H1 (cell line): ENCODE results near the gene VPREB1. TPM values are rescaled to one million over a fixed set of nuclear protein-coding genes. Genes with fewer than 3 reads are reported as not detected.

Experiments used
- CTCF ChIA-PET: fragments of 300-600 bp; sonication (Branson Sonifier 250); formaldehyde crosslinking; loops from one replicate; lab custom pipeline; 2021; ENCODE audit not compliant: partially characterized antibody; lab: Charles Lee
- POLR2A ChIA-PET: fragments of 300-600 bp; sonication (Branson Sonifier 250); formaldehyde crosslinking; loops from one replicate; lab custom pipeline; 2021; ENCODE audit warnings: inconsistent platforms; ENCODE audit not compliant: partially characterized antibody; lab: Charles Lee
- DNase-seq, 2 experiments: peaks; one replicate each; pipeline versions ENCODE4 v3.0.0 to v3.0.0-alpha.2; 2010 to 2022; ENCODE audit warnings: low spot score in 2 of 2, low read depth in 1 of 2, mixed read lengths in 1 of 2
- FAIRE-seq: peaks from 2 replicates; lab custom pipeline; 2011; peaks lifted over from hg19 to GRCh38; lab: Jason Lieb, UNC
- H2AFZ ChIP-seq: 2 replicates; pipeline ENCODE4 v1.8.1; 2012; ENCODE audit warnings: low read length, inconsistent platforms
- H2AK5ac ChIP-seq: 2 replicates; pipeline ENCODE4 v1.6.1; 2013; ENCODE audit warnings: low read depth, low read length
- H2BK120ac ChIP-seq: replicated peaks from 2 replicates; pipeline ENCODE3; 2013; ENCODE audit warnings: low read depth, low read length, inconsistent platforms
- H2BK12ac ChIP-seq: 2 replicates; pipeline ENCODE4 v1.6.1; 2013; ENCODE audit warnings: low read depth, low read length
- H2BK15ac ChIP-seq: 2 replicates; pipeline ENCODE4 v1.6.1; 2013; ENCODE audit warnings: low read length
- H2BK20ac ChIP-seq: 2 replicates; pipeline ENCODE4 v1.6.1; 2013; ENCODE audit warnings: low read length
- H2BK5ac ChIP-seq: 2 replicates; pipeline ENCODE4 v1.6.1; 2013; ENCODE audit warnings: low read depth, low read length
- H3K14ac ChIP-seq: 2 replicates; pipeline ENCODE4 v1.6.1; 2013; ENCODE audit warnings: inconsistent platforms; ENCODE audit not compliant: insufficient read length
- H3K18ac ChIP-seq: 2 replicates; pipeline ENCODE4 v1.6.1; 2013; ENCODE audit warnings: low read length; ENCODE audit errors: extremely low read depth
- H3K23ac ChIP-seq: 2 replicates; pipeline ENCODE4 v1.6.1; 2013; ENCODE audit warnings: inconsistent platforms; ENCODE audit not compliant: insufficient read length
- H3K23me2 ChIP-seq: 2 replicates; pipeline ENCODE4 v1.6.1; 2013; ENCODE audit warnings: low read depth, low read length
- H3K27ac ChIP-seq: 2 replicates; pipeline ENCODE4 v1.6.1; 2011; ENCODE audit warnings: low read depth, low read length, inconsistent platforms
- H3K27me3 ChIP-seq, 4 experiments: replicated peaks in 1 of 4; 1 replicate in 1 of 4; 2 replicates in 3 of 4; pipeline versions ENCODE4 v1.6.1 to v1.8.1; 2011 to 2013; ENCODE audit warnings: low read length in 3 of 4, mild to moderate bottlenecking in 3 of 4, inconsistent platforms in 2 of 4, mixed read lengths in 2 of 4, moderate library complexity in 1 of 4; ENCODE audit not compliant: control insufficient read depth in 3 of 4, insufficient read depth in 3 of 4; ENCODE audit errors: extremely low read depth in 1 of 4
- H3K36me3 ChIP-seq, 4 experiments: 2 replicates each; pipeline versions ENCODE4 v1.6.1 to v1.8.1; 2011 to 2013; ENCODE audit warnings: mild to moderate bottlenecking in 4 of 4, low read length in 3 of 4, moderate library complexity in 2 of 4, control low read depth in 1 of 4, inconsistent platforms in 1 of 4; ENCODE audit not compliant: insufficient read depth in 4 of 4, control insufficient read depth in 2 of 4
- H3K4ac ChIP-seq: replicated peaks from 2 replicates; pipeline ENCODE3; 2013; ENCODE audit warnings: low read length, low read depth, mixed read lengths, inconsistent platforms; ENCODE audit not compliant: insufficient read length
- H3K4me1 ChIP-seq, 4 experiments: replicated peaks in 1 of 4; 1 replicate in 1 of 4; 2 replicates in 3 of 4; pipeline versions ENCODE4 v1.6.1 to v1.8.1; 2011 to 2013; ENCODE audit warnings: low read length in 3 of 4, inconsistent platforms in 2 of 4, mixed read lengths in 1 of 4; ENCODE audit not compliant: insufficient read depth in 4 of 4, control insufficient read depth in 3 of 4
- H3K4me2 ChIP-seq, 2 experiments: 2 replicates each; pipeline versions ENCODE4 v1.6.1 to v1.8.1; 2011 to 2013; ENCODE audit warnings: low read depth in 2 of 2, low read length in 2 of 2, control low read depth in 1 of 2, inconsistent platforms in 1 of 2, mild to moderate bottlenecking in 1 of 2; ENCODE audit not compliant: insufficient read depth in 1 of 2
- H3K4me3 ChIP-seq, 4 experiments: fragments of 200-600, 300-600 bp in 1 of 4; sonication (generic), shearing (Covaris generic), sonication (Bioruptor Twin) in 1 of 4; 2 replicates each; pipeline versions ENCODE4 v1.5.1 to v1.8.1; 2011 to 2016; ENCODE audit warnings: low read length in 4 of 4, low read depth in 3 of 4, control low read depth in 2 of 4, inconsistent platforms in 2 of 4, mild to moderate bottlenecking in 2 of 4, mixed read lengths in 1 of 4, moderate library complexity in 1 of 4; ENCODE audit not compliant: insufficient read depth in 2 of 4; ENCODE audit errors: extremely low read depth in 1 of 4
- H3K56ac ChIP-seq: replicated peaks from 2 replicates; pipeline ENCODE3; 2013; ENCODE audit warnings: low read depth, mild to moderate bottlenecking, mixed read lengths, low read length, inconsistent platforms; ENCODE audit not compliant: insufficient read length
- H3K79me1 ChIP-seq: 2 replicates; pipeline ENCODE4 v1.6.1; 2013; ENCODE audit warnings: low read depth, low read length, control low read depth
- H3K79me2 ChIP-seq, 2 experiments: 2 replicates each; pipeline versions ENCODE4 v1.6.1 to v1.8.1; 2012 to 2013; ENCODE audit warnings: low read length in 2 of 2, mild to moderate bottlenecking in 2 of 2, inconsistent platforms in 1 of 2; ENCODE audit not compliant: insufficient read depth in 2 of 2, control insufficient read depth in 1 of 2
- H3K9ac ChIP-seq, 4 experiments: replicated peaks in 1 of 4; 1 replicate in 1 of 4; 2 replicates in 3 of 4; pipeline versions ENCODE4 v1.6.1 to v1.8.1; 2011 to 2013; ENCODE audit warnings: low read depth in 3 of 4, low read length in 3 of 4, control low read depth in 2 of 4, mild to moderate bottlenecking in 2 of 4, moderate library complexity in 2 of 4, inconsistent platforms in 1 of 4; ENCODE audit errors: extremely low read depth in 1 of 4
- H3K9me3 ChIP-seq, 2 experiments: 2 replicates each; pipeline versions ENCODE4 v1.6.1 to v1.8.1; 2012 to 2013; ENCODE audit warnings: mild to moderate bottlenecking in 2 of 2, moderate library complexity in 2 of 2, control low read depth in 1 of 2, inconsistent platforms in 1 of 2, low read depth in 1 of 2, low read length in 1 of 2, mixed read lengths in 1 of 2; ENCODE audit not compliant: insufficient read depth in 2 of 2
- H4K20me1 ChIP-seq, 2 experiments: replicated peaks in 1 of 2; 2 replicates each; pipeline versions ENCODE3 to v1.8.1; 2011 to 2013; ENCODE audit warnings: inconsistent platforms in 2 of 2, low read length in 2 of 2, mild to moderate bottlenecking in 1 of 2; ENCODE audit not compliant: insufficient read depth in 2 of 2, control insufficient read depth in 1 of 2
- H4K5ac ChIP-seq: 2 replicates; pipeline ENCODE4 v1.6.1; 2013; ENCODE audit warnings: low read length, low read depth, mixed read lengths, inconsistent platforms; ENCODE audit not compliant: insufficient read length
- H4K8ac ChIP-seq: 2 replicates; pipeline ENCODE4 v1.8.0; 2013; ENCODE audit warnings: mild to moderate bottlenecking, moderate library complexity, low read length, inconsistent platforms; ENCODE audit not compliant: insufficient read depth; ENCODE audit errors: extremely low read depth
- H4K91ac ChIP-seq: replicated peaks from 2 replicates; pipeline ENCODE3; 2013; ENCODE audit warnings: low read length, mixed read lengths, inconsistent platforms; ENCODE audit not compliant: insufficient read length
- NANOG ChIP-seq: IDR thresholded peaks from 2 replicates; pipeline ENCODE4 v1.6.1; 2011; ENCODE audit warnings: low read length, low read depth, mild to moderate bottlenecking, inconsistent platforms; ENCODE audit not compliant: insufficient read depth, poor library complexity, severe bottlenecking
- SUZ12 ChIP-seq: fragments of 200-600 bp; sonication (generic); IDR thresholded peaks from 2 replicates; pipeline ENCODE4 v1.6.1; 2012; ENCODE audit warnings: mild to moderate bottlenecking, inconsistent platforms, low read length, moderate library complexity, mixed read lengths
- WGBS, 2 experiments: shearing (Covaris generic) in 1 of 2; methylation state at CpG; one replicate each; pipeline versions ENCODE4 v1.1.6 to v1.1.7; 2013 to 2015; ENCODE audit warnings: low lambda C conversion rate in 2 of 2, mixed read lengths in 2 of 2, inconsistent platforms in 1 of 2, low coverage in 1 of 2, missing lambda C conversion rate in 1 of 2; ENCODE audit not compliant: insufficient replicate concordance in 2 of 2, insufficient coverage in 1 of 2, insufficient read length in 1 of 2; ENCODE audit errors: extremely low coverage in 1 of 2, missing lambda C conversion rate in 1 of 2; 5-methylcytosine and 5-hydroxymethylcytosine counted together
- polyA plus RNA-seq, 7 experiments: library from polyadenylated mRNA; depleted of rRNA in 3 of 7; stranded (reverse) in 5 of 7; unstranded in 2 of 7; fragments of >200 nt in 5 of 7; fragments of 200-250 nt in 2 of 7; gene quantifications; 1 replicate in 5 of 7; 2 replicates in 1 of 7; 4 replicates in 1 of 7; pipeline versions ENCODE4 v1.2.1 to v1.2.3, GENCODE V29; 2011 to 2013; ENCODE audit warnings: missing spikeins in 2 of 7, mixed read lengths in 2 of 7
- total RNA-seq: library from RNA; stranded (reverse); fragmentation: NEBNext Ultra II Directional; extraction: Animal tissue kit (Norgen Biotek cat#: 25700); gene quantifications from 2 replicates; pipeline ENCODE4 v1.2.1, GENCODE V29; 2021

The VPREB1 gene
- total and polyA plus RNA-seq, 2 of the 8 experiments (the other 6 are each of a cell fraction or from before 2014, with no cell fraction given): not detected

DNA sequence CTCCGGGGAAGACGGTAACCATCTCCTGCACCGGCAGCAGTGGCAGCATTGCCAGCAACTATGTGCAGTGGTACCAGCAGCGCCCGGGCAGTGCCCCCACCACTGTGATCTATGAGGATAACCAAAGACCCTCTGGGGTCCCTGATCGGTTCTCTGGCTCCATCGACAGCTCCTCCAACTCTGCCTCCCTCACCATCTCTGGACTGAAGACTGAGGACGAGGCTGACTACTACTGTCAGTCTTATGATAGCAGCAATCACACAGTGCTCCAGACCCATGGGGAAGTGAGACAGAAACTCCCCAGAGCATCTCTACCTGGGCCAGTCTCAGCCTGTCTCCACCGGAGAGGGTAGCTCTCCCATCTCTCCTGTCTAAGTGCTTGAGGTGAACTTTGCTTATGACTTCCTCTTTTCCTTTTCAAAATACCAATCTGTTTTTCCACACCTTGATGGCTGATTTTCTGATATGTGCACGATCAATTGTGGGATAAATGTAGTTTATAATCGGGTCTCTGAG lies 48.5 kb upstream of the VPREB1 start:
- H2BK5ac ChIP-seq: no peak overlapping the region
- no peak overlapping the region; the same call in none of the 2 replicates for H4K8ac ChIP-seq
- no peak overlapping the region for H3K23ac ChIP-seq
- no peak overlapping the region for H2AK5ac ChIP-seq
- H2BK15ac ChIP-seq: no peak overlapping the region
- no peak for DNase-seq
- H3K79me2 ChIP-seq: no peaks in the 10 kb centered on the region
- 84% methylated on average over 11 of the region's 11 CpGs; no CpG with 5 or more reads in 1 of the 2 experiments for WGBS, 2 experiments
- CTCF ChIA-PET: interaction anchor here (0.6 to 4.3 kb wide), 24 partner anchors 11 to 1690 kb away, joined by 3 to 49 read pairs (median 5); no protein-coding TSS in a partner anchor
- no peaks in the 10 kb centered on the region for H3K4me1 ChIP-seq
- no peak overlapping the region for H2AFZ ChIP-seq
- H3K56ac ChIP-seq: no peak overlapping the region
- no peak overlapping the region for H3K14ac ChIP-seq
- H3K27ac ChIP-seq: no peak overlapping the region
- H3K4me3 ChIP-seq: no peak overlapping the region
- TF ChIP-seq NANOG: no peak
- TF ChIP-seq SUZ12: peak; percentile 8; the same call in 1 of the 2 replicates
- peaks cover 3 to 11% of the 10 kb centered on the region in 2 experiments for H4K20me1 ChIP-seq
- H2BK12ac ChIP-seq: no peak overlapping the region
- H4K5ac ChIP-seq: no peak overlapping the region
- no peak overlapping the region for H4K91ac ChIP-seq
- H2BK120ac ChIP-seq: no peak overlapping the region
- no peak overlapping the region for H3K9ac ChIP-seq
- H3K23me2 ChIP-seq: no peaks in the 10 kb centered on the region
- FAIRE-seq: no peak
- H3K79me1 ChIP-seq: no peaks in the 10 kb centered on the region
- H3K4ac ChIP-seq: no peak overlapping the region
- no peaks in the 10 kb centered on the region for H3K9me3 ChIP-seq
- H3K18ac ChIP-seq: no peak overlapping the region
- no peak overlapping the region for H3K4me2 ChIP-seq
- POLR2A ChIA-PET: no interaction called here
- no peaks in the 10 kb centered on the region for H3K36me3 ChIP-seq
- no peak overlapping the region for H2BK20ac ChIP-seq
- H3K27me3 ChIP-seq: peaks cover 64 to 72% (median 71%) of the 10 kb centered on the region in 4 experiments
